GM03348 (cell line): Measurements from ENCODE around the gene SLAMF9.

Source experiments
- DNase-seq: peaks from one replicate; pipeline ENCODE4 v3.0.0; 2012; ENCODE audit warnings: low spot score

SLAMF9 gene

DNA sequence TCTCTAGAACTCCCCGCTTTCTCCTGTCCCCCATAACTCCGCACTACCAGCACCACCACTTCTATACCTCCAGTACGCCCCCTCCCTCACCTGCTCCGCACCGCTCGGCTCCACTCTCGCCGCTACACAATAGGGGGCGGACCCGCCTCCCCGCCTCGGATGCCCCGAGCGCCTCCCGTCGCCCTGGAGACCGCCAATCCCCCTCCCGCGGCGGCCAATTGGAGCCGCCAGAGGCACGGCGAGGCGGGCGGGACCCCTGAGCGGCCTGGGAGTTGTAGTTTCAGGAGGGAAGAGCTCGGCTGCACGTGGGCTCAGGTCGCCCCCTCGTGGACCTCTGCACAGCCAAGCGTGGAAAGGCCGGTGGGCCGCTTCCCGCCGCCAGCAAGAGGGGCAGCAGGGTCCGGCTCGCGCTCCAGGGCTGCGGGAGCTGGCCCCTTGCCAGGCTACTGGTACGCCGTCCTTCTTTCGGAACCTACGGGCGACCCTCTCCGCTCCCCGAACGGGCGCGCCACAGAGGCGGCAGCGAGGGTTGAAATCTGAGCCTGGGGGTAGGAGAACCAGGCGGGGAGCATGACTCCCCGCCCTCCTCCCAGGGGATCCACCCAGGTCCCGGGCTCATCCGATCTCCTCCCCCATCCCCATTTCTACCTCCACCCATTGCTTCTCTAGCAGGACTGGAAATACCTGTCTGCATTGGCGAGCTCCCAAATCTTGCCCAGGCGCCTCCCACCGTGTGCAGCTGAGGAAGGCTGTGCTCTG, 8.4 kb downstream of the SLAMF9 start, which contains the start of gene IGSF9:
TSS of gene IGSF9 (minus strand) at position 131 of the 759 bp plus-strand sequence. CDS start 2,159 bp downstream, outside the sequence.
- peak; percentile 90 for DNase-seq

DNA sequence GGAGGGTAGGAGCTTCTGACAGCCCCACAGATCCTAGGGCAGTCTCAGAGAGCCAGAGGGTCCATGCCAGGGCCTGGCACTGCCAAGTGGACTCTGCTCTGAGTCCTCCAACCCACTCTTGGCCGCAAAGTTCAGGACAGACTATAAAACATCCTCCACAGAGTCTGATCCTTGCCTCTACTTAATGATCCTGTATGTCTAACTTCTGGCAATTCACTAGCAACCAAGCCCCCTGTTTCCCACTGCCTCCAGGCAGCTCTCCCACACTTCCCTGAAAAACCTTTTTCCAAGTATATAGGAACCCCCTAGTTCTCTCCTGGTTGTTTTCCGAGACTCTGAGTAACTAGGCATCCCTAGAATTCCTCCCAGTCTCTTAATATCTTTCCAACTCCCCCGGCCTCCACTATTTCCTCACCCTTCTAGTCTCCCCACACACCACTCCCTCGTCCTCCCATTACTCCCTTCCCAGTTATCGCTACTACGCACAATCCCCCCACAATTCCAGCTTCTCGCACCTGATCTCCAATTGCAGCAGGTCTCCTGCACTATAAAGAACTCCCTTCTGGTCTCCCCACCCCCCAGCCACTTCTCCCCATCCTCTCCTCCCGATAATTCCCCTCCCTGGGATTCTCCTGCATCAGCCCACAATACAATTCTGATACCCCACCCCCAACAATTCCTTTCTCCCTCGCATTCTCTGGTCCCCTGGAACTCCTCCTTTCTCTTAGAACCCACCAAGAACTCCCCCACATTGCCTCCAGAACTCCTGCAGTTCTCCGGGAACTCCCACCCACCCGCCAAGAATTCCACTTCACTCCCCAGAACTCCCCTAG, 9.2 kb downstream of the SLAMF9 start:
- DNase-seq, result no peak

DNA sequence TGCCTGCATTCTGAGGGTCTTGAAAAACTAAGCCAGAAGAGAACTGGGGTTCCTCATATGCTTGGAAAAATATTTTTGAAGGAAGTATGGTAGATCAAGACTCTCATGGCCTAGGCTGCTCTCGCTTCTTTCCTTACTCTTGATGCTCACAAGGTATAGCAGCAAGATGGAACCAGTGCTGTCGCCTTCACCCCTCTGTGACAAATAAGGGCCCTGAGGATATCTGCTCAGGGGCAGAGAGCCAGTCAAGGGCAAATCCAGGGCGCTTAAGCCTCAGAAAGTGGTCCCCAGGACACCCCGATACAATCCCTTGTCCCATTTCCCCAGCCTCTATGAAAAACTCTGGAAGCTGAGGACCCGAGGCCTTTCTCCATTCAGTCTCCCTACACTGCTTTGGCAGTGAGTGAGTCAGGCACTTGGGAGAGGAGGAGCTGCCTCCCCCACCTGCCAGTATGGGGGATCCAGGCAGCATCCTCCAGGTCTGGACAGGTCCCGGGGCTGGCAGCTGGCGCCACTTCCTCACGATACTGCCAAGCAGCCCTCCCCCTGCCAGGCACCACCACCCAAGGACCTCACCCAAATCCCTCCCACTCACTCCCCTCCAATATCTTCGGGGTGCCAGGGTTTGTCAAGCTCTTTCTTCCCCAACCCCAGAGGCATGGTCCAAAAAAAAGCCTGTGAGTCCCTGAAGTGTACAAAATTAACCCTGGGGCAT, 10.0 kb downstream of the SLAMF9 start:
- DNase-seq, result no peak

DNA sequence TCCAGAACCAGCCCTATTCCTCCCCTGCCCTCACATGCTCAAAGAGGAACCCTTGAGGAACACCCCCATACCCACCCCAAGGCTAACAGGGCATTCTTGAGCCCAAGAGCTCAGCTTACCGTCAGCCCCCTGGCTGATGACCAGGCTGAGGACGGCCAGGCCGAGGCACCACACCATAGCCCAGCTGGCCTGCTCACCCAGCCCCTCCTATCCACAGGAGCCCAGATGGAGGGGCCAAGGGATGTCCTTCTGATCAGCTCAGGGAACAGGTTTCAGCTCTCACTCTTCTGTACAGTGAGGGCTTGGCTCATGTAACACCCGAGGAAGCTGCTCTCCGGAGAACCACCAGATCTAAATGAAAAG, 10.8 kb downstream of the SLAMF9 start:
- no peak for DNase-seq

DNA sequence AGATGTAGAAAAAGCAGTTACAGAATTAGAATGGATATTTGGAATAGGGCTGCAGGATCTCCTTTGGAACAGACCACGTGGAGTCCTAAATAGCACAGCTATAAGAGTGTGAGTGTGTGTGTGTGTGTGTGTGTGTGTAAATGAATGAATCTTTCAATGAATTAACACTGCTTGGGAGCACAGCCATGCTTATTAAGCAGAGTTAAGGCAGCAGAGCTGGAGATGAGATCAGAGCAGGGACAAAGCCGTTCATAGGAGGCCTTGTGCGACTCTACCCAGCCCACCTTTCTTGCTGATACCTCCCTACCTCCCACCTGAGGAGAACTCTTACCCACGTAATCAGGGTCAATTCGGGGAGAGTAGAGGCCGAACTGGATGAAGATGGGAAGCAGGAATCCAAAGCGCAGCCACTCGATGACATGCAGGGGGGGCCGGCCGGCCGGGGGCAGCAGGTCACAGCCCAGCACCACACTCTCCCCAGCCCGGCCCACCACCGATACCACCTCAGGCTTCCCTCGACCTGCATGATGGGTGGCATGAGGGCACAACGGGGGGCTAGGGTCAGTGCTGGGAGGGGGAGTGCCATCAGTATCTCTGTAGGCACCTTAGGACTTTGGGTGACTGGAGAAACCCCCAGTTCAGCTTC, 11.3 kb downstream of the SLAMF9 start:
- no peak for DNase-seq

DNA sequence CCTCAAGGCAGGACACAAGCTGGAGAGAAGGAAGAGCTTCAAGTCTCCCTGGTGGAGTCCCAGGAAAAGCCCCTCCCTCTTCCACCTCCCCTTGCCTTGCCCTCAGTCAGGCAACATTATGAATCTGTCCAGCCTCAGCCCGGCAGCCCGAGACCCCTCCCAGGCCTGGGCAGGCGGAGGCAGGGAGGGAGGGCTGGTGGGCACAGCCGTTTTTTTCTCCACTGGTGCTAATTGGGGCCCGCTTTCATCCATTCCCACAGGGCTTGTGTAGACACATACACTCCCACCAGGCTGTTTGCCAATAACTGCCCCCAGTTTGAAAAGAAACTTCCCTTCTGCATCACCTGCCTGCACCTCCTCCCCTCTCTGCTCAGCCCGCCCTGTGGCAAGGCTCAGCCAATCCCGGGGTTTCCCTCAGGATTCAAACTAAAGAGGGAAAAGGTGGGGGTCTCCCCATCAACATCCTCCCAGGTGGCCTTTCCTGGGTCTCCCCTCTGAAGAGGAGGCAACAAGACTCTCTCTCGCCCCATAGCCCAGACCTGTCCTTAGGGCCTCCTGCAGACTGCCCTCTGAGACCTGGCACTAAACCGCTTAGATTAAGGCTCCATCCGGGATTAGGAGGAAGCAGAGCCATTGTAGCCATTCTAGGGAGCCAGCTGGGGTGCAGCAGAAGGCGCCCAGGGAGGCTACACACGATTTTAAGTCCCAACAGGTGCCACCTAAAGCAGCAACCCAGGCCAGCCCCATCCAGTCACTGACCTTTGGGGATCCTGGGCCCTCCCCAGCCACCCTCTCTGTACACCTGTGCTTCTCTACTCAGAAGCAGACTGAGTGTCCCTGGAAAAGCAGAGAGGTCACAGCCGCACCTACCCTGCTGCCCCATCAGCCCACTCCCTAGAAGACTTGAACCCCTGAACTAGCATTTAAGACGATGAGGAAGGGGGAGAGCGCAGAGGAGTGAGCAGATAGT, 12.2 kb downstream of the SLAMF9 start:
- no peak for DNase-seq

DNA sequence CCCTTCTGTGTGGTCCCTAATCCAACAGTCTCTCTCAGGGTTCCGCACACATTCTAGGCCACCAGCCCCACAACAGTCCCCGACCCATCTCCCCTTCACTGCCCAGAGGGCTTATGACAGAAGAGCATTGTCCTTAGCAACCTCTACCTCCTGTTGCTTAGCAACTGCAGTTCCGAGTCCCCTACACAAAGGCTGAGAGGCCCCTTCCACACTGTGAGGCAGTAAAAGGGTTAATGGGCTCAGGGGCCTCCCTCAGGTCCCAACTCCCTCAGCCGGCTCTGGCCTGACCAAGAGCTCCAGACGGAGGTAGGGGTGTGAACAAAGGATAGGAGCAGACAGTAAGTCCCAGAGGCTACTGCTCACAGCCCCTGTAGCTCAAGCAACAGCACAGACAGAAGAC, 12.9 kb downstream of the SLAMF9 start:
- no peak for DNase-seq

DNA sequence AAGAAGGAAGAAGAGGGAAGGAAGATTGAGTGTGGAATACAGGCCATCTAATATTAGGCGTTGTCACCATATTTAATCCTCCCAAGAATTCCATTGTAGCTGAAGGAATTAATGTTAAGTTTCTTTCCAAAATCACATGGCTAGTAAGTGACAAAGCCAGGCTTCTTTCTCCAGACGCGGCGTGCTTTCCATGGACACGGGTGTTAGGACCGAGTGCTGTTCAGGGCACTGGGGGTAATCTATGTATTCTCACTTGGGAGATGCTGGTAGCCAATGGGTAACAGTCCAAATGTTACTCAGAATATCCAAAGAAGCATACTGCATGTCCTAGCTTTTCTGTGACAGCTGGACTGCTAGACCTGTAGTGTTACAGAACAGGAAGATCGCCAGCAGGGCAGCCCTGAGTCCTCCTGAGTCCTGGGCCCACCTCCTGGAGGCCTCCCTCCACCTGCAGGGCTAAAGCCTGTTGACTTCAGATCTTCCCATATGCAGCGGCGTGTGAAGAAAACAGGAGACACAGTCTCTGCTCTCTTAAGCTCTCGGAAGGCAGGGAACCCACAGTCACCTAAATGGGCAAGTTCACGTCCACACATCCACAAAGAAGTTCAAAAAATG, 13.9 kb downstream of the SLAMF9 start:
- no peak for DNase-seq

DNA sequence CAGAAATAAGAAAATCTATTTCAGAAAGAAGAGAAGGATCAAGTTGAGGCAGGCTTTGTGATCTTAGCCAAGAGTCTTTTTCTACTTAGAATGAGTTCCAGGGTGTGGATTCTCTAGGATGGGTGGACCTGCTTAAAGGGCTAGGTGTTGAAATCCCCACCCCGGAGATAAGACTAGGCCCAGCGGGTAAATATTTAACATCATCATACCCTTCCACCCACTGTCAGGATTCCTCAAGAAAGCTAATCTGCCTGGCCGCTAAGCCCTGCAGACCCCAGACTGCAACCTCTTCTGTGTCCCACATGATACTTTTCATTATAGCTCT, 14.4 kb downstream of the SLAMF9 start:
- no peak for DNase-seq

DNA sequence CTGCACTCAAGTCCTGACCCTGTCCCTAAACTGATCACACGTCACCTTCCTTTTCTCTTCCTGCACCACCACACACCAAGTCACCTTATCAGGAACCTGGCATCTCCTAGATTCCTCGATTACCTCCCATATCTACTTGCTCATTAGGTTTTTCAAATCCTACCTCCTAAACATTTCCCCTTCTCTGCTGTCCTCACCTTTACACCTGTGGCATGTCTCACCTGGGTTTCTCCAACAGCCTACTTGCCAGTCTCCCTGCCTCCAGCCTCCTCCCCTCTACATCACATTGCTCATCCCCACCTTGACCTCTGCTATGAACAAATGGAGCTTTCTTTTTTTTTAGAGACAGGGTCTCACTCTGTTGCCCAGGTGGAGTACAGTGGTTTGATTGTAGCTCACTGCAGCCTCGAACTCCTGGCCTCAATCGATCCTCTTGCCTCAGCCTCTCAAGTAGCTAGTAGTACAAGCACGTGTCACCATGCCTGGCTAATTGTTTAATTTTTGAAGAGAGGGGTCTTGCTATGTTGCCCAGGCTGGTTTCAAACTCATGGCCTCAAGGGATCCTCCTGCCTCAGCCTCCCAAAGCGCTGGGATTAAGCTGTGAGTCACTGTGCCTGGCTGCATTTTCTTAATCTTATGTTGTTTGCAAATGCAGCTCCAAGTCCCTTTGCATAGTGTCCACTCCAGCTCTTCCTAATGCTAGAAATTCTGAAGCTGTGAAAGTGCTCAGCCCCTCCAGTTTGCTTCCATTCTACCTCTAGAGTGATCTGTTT, 14.9 kb downstream of the SLAMF9 start:
- no peak for DNase-seq

DNA sequence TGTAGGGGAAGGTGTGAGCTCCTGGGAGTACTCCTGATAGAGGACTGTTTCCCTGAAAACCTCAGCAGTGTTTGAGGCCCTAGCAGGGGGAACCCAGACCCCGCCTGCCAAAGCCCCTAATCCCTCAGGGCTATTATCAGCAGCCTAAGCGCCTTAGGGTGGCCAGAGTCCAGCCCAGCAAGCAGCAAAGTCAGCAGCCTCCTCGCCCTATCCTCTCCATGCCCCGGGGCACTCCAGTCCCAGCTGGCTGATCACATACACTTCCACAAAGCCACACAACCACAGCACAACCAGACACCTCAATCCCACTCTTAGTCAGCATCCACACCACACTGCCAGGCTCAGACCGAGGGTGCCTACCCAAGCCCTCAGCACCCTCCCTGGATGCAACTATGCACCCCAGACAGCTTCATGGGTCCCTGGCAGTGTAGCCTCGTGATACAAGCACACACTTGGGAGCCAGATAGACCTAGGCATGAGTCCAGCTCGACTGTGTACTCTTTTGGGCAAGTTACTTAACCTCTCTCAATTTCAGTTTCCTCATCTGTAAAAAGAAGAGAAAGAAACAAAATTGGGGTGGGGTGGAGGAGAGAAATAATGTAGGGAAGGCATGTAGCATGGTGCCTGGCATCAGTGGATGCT, 15.7 kb downstream of the SLAMF9 start:
- DNase-seq, result no peak

DNA sequence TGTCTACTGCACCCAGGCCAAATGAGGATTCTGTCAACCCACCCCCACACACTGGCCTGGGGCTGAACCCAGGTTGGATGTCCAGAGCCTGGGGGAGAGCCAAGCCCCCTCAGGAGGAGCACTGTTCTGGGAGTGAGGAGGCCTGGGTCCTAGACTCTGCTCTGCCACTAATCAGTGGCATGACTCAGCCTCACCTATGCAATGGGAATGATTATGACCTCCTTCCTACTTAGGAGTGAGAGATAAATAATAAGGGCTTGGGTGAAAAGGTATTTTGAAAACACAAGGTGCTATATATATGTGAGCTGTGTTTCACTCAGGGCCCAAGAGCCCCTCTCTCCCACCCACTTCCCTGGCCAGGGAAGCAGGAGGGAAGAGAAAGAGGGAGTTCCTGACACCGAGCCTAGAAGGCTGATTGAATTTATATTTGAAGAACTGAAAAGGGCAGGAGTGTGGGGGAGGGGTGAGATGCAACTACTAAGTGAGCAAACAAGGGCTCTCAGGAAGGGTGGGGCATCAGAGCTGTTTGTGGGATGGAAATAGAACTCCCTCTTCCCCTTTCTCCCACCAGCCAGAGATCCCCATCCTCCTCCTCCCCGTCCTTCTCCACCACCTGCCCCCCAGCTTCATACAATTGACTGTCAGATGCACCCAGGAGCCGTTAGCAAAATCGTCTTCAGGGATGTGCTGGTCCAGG, 16.8 kb downstream of the SLAMF9 start:
- DNase-seq, result no peak

DNA sequence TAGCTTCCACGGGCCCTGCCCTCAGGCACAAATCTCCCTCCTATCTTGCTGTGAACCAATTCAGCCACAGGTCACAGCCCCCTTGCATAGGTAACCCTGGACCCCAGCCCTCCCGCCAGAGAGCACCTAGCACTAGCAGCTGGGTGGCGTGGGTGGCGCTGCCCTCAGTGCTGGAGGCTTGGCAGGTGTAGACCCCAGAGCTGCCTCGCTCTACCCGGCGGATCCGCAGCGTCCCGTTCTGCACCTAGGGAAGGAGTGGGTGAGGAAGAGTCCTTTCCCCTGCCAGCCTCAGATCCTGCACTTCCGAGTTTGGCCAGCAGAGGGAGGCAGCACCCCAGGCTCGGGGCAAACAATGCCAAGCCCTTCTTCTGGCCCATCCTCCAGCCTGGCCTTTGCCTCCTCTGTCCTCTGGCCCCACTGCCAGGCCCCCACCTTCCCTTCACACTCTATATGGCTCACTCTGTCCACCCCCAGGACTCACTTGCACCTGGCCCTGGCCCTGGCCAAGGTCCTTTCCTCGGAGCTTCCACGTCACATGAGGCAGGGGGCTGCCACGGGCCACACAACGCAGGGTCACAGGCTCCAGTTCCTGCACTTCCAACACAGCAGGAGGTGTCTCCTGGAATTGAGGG, 17.6 kb downstream of the SLAMF9 start:
- DNase-seq, result peak; percentile 89

DNA sequence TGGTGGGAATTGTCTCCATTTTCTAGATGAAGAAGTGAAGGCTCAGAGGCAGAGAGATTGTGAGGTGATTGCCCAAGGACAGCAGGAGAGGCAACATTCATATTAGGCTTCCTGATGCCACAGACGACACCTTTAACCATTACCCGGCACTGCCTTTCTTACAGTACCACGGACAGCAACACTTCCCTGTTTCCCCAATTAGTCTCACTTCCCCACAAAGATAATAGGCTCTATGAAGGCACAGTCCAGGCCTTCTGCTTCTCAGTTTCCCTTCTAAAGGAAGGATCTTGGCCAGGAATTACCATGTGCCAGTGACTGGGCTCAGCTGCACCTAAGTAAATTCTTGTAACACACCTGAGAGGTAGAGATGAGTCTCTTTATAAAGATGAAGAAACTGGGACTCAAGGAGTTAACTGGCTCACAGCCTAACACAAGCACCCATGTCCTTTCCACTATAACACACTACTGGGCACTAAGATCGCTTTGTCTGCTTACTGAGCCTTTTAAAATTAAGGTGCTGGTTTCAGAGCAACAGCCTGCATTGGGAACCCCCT, 18.2 kb downstream of the SLAMF9 start:
- DNase-seq, result no peak

DNA sequence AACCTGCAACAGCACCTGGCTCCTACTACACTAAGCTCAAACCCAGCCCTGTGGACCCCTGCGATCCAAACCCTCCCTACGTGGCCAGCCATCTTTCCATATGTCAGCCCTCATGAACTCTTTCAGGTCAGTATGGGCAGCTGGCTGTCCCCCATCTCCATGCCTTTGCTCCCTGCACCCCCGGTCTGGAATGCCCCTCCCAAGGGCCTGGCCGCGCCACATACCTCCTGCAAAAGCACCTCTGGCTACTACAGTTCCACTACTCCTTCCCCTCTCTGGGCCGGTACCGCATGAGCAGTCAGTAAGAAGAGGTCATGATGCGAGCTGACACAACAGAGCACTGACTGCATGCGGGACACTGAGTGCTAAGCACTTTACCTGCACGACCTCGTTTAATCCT, 18.7 kb downstream of the SLAMF9 start:
- DNase-seq, result no peak

DNA sequence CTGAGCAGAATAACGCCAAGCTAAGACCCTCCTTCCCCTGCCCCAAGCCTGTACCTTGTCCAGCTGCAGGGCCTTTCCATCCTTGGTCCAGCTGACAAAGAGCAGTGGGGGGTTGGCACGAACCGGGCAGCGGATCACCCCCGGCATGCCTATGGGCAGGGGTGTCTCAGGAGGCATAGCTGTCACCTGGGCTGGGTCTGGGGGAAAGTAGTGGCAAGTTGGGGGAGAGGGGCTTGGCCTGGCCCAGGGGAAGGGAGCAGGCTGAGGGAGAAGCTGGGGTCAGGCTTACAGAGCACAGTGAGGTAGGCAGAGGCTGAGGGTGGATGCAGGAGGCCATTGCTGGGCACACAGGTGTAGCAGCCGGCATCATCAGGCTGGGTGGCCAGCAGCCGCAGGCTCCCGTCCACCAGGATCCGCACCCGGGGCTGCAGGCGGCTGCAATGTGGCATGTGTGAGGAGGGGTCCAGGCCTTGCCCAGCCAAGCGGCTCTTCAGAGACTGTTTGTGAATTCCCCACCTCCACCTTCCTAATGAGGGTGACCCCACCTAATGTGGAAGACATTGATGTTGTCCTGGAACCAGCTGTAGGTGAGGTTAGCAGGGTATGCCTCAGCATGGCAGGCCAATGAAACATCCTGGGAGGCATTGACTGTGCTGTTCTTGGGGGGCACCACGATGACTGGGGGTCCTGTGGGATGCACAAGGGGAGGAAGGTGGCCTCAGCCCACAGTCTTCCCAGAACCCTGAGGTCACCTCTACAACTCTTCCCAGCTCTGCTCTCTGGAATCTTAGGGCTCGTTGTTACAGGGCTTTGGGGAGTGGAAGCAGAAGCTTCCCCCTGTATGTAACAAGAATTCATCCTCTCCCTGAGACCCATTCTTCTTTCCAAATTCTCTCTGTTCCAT, 19.6 kb downstream of the SLAMF9 start:
- DNase-seq, result no peak

DNA sequence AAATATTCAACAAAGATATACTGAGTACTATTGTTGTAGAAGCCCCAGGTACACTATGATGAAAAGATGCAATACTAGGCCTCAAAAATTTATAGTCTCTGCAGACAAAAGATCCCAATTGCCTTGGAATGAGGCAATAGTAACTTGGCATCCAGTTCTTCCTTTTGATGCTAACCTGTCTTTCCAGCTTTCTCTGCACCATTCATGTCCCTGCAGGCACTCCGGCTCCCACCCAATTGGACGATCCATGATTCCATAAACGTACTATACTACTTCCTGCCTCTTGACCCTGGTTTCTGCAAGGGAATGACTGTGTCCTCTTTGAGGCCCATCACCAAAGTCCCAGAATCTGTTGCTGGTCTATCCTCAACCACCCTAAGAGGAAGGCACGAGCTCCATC, 20.7 kb downstream of the SLAMF9 start:
- DNase-seq, result no peak
